Cardiac fibroblast (primary cell): ENCODE measurements around the gene SCFD2.

ENCODE experiments used
- DNase-seq, 2 donors: peaks; one replicate each; pipeline versions ENCODE4 v3.0.0 to v3.0.0-alpha.2; 2010; ENCODE audit warnings: low read depth in 2 of 2
- H3K4me3 ChIP-seq, 2 donors: replicated peaks in 1 of 2; 1 replicate in 1 of 2; 2 replicates in 1 of 2; pipeline ENCODE4 v1.5.1; 2011; ENCODE audit warnings: low read depth in 2 of 2, low read length in 2 of 2, mild to moderate bottlenecking in 2 of 2, moderate library complexity in 1 of 2
- TF ChIP-seq, protein P1 (sequence below): IDR thresholded peaks from one replicate; pipeline ENCODE4 v1.5.1; 2011; ENCODE audit warnings: low read depth, mild to moderate bottlenecking, low read length, inconsistent platforms

The SCFD2 gene

DNA sequence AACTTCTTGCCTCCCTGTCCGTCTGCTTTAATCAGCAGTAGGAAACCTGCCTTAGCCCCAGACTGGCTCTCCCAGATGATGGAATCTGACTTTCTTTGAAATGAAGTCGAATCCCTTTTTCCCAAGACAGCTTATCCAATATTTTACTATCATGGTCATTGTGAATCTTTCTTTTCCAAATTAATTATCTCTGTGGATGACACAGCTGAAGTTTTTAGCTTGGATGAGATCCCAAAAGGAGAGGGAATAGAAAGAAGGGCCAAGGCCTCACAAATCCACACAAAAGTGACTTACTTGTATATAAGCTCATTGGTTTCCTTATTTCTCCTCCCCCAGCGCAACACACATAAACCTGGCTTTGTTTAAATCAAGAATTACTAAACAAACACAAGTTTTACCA, 403.1 kb downstream of the SCFD2 start:
- H3K4me3 ChIP-seq: no peak overlapping the region
- TF ChIP-seq, protein P1, sequence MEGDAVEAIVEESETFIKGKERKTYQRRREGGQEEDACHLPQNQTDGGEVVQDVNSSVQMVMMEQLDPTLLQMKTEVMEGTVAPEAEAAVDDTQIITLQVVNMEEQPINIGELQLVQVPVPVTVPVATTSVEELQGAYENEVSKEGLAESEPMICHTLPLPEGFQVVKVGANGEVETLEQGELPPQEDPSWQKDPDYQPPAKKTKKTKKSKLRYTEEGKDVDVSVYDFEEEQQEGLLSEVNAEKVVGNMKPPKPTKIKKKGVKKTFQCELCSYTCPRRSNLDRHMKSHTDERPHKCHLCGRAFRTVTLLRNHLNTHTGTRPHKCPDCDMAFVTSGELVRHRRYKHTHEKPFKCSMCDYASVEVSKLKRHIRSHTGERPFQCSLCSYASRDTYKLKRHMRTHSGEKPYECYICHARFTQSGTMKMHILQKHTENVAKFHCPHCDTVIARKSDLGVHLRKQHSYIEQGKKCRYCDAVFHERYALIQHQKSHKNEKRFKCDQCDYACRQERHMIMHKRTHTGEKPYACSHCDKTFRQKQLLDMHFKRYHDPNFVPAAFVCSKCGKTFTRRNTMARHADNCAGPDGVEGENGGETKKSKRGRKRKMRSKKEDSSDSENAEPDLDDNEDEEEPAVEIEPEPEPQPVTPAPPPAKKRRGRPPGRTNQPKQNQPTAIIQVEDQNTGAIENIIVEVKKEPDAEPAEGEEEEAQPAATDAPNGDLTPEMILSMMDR: no peak
- DNase-seq: no peak

DNA sequence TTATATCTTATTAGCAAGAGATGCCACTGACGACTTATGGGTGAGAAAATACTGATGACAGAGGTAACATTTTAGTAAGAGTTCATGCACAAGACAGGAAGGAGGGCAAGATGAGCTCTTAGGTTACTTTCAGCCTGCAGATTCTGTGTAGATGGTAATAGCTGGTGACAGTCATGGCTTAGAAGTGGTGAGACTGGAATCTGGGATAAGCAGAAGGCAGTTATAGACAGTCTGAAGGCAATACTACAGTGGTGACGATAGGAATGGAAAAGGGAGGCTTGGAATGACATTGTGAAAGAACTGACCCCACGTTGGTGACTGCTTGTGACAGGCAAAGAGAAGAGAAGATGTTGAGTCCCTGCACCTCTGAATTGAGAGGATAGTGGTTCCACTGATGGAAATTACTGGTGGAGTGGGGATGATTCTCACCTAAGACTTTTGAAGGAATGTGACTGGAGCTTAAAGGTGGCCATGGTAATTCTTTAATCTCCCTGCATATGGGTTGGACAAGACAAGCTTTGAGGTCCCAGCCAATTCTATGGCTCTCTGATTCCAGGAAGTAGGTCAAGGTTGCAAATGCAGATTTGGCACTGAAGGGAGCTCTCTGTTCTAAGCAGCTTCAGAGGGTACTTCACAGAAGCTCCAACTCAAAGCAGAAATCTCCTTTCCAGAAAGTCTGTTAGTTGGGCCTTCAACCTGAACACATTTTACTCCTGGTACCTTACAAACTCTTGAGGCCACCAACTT, 404.0 kb downstream of the SCFD2 start:
- TF ChIP-seq, protein P1: no peak
- H3K4me3 ChIP-seq: no peak overlapping the region
- no peak for DNase-seq

DNA sequence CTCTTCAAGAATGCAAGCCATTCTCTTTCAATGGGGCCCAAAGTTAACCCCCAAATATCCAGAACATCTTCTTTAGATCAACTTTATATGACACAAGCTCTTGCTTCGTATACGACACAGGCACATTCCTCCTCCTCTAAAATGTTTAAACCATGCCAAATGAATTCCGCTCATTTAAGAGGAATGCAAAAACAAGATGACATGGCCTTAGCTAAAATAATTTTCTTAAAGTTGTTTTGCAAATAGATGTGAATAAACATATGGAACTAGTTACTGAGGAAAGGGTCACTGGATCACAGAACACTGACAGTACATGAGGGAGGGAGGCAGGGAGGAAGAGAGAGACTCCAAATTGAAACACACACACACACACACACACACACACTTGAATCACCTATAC, 406.3 kb downstream of the SCFD2 start:
- DNase-seq: peak; percentile 48 to 59
- TF ChIP-seq, protein P1: no peak
- no peak overlapping the region for H3K4me3 ChIP-seq

DNA sequence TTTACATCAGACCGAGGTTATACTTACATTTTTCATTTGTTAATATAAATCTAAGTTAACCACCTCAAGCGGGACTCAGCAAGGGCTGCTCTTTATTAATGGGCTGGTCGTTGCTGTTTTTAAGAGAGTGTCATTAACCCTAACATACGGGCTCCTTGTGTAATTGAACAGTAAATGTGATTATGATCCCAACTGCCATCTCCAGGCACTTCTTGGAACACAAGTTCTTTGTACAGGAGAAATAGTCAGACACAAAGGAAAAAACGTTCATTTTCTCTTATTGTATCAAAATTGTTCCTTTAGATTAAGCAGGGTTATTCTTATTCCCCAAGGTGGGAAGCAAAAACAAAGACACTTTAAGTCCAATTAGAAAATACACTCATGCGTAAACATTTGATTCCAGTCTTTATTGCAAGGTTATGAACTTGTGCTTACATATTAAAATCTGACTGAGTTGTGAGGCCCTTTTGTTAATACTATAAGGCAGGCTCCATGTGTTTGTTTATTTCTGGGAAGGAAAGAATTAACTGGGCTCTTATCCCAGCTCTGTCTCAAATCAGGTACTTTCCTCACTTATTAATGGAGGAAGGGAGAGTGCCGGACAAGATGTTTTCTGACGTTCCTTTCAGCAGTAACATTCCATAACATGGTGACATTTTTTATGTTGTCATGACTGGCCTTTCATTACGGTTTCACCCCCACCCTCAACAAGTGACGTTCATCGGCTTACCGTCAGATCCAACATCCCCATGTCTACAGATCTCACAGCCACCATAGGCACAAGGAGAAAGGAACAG, 407.8 kb downstream of the SCFD2 start:
- no peak overlapping the region for H3K4me3 ChIP-seq
- TF ChIP-seq, protein P1: no peak
- DNase-seq: peak in 1 of 2 donors; percentile 16

DNA sequence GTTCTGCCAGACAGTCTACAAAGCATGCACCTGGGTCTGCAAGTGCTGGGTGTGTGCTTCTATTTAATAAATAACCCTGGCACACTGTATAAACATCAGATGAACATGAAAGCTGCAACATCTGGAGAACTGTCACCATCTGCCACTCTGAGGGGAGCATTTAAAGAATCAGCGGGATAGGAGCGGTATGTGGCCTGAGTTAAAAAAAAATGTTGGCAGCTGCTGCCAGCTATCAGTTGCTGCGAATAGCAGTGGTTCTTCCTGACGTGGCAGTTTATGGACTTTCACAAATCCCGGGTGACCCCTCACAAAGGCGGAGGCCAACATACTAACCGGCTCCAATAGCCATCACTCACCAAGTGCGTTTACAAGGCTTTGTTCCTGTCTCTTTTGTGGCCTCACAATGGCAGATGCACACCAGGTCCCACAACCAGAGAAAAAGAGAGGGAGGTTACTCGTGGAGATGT, 408.6 kb downstream of the SCFD2 start:
- DNase-seq: peak in 1 of 2 donors; percentile 65
- H3K4me3 ChIP-seq: no peak overlapping the region
- TF ChIP-seq, protein P1: no peak

DNA sequence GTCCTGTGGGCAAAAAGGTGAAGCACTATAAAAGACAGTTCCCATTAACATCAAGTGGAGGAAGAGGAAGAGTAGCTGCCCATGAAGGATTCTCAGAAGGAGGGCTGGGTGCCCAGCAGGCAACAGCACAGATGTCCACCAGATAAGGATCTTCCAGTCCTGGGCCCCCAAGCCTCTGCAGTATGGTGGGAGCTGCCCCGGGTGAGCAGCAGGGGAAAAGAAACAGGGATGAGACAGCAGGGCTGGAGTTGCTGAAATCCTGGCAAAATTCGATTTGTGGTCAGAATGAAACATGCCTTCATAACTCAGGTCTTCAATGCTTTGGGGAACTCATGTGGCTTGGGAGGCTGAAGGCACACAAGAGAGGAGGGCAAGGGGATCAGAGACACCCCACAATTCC, 409.2 kb downstream of the SCFD2 start:
- H3K4me3 ChIP-seq: no peak overlapping the region
- DNase-seq: no peak
- TF ChIP-seq, protein P1: no peak
